ENCODE data around the gene ZNF277. TPM values are rescaled to one million over a fixed set of nuclear protein-coding genes. Genes with fewer than 3 reads are reported as not detected.
"Not testable (repeated sequence)": the region's sequence is repeated elsewhere in the genome, so short reads cannot be mapped to it uniquely, and the experiment has no call there.

The ZNF277 gene
- total and polyA plus RNA-seq, 2 donors (not counting 3 experiments of a cell fraction or from before 2014, with no cell fraction given), result 7.8 to 22.6 TPM

GRCh38 chr7:112308974-112309373 is 102.5 kb downstream of the ZNF277 start:
- Histone ChIP-seq H3K4me3 (replicated peaks in 1 of 3; ENCODE audit: insufficient read depth in 1 of 3, low read depth in 1 of 3, low read length in 3 of 3) (no peak overlapping the region), H3K27me3 (ENCODE audit: control insufficient read depth in 2 of 2, insufficient read depth in 2 of 2, low read length in 2 of 2) (no peaks in the 10 kb centered on the region), H3K9me1 (replicated peaks; ENCODE audit: control insufficient read depth, extremely low read depth, insufficient read depth, low read length) (no peaks in the 10 kb centered on the region), H3K36me3 (ENCODE audit: control insufficient read depth in 2 of 2, extremely low read depth in 1 of 2, insufficient read depth in 2 of 2, low read length in 2 of 2) (no peaks in the 10 kb centered on the region), H3K4me1 (ENCODE audit: control insufficient read depth, extremely low read depth, insufficient read depth, low read length) (no peaks in the 10 kb centered on the region), H2AFZ (ENCODE audit: low read depth, low read length) (no peak overlapping the region), H3K27ac (ENCODE audit: insufficient read depth, low read depth, low read length) (no peak overlapping the region), H3K9ac (replicated peaks; ENCODE audit: extremely low read depth, insufficient read depth, low read length) (no peak overlapping the region), H4K20me1 (replicated peaks; ENCODE audit: control insufficient read depth, extremely low read depth, insufficient read depth, low read length) (no peaks in the 10 kb centered on the region), H3K9me3 (replicated peaks; ENCODE audit: control insufficient read depth, insufficient read depth, low read length) (no peaks in the 10 kb centered on the region), H3K4me2 (ENCODE audit: insufficient read depth, low read length) (no peak overlapping the region), H3K79me2 (ENCODE audit: control insufficient read depth, insufficient read depth, low read length) (no peaks in the 10 kb centered on the region)
- no TSS peak for BruUV-seq (replicated peaks)
- no peak for TF ChIP-seq POLR2A (IDR thresholded peaks at IDR 0.05; ENCODE audit: low read depth, low read length)
- TF ChIP-seq MYC (IDR thresholded peaks at IDR 0.05; ENCODE audit: low read depth, low read length), result no peak
- no peak for TF ChIP-seq CTCF (IDR thresholded peaks at IDR 0.05; ENCODE audit: extremely low read depth in 1 of 2, insufficient read depth in 1 of 2, low read depth in 1 of 2, low read length in 2 of 2)
- TF ChIP-seq POLR2AphosphoS5 (IDR thresholded peaks at IDR 0.05; ENCODE audit: insufficient read depth, low read depth, low read length), result no peak
- no peak for TF ChIP-seq MAX (IDR thresholded peaks at IDR 0.05; ENCODE audit: insufficient read depth, insufficient read length)
- TF ChIP-seq EZH2 (IDR thresholded peaks at IDR 0.05; ENCODE audit: borderline replicate concordance, low read depth, low read length, severe bottlenecking), result no peak
- TF ChIP-seq GATA2 (IDR thresholded peaks at IDR 0.05; ENCODE audit: insufficient read depth, insufficient read length, low read depth, low read length), result no peak
- TF ChIP-seq JUN (IDR thresholded peaks at IDR 0.05; ENCODE audit: borderline replicate concordance, insufficient read depth, insufficient read length, low read depth), result no peak
- no peak for TF ChIP-seq FOS (IDR thresholded peaks at IDR 0.05; ENCODE audit: borderline replicate concordance, insufficient read depth, low read length)
- no peak for DNase-seq (ENCODE audit: low read depth, low spot score)
- FAIRE-seq, result no peak
- ChIA-PET POLR2A (no interaction called here), CTCF (no interaction called here)
- intact Hi-C loops (cut with micrococcal nuclease) (no loop called here), dilution Hi-C loops (cut with MboI; ENCODE audit: extremely low pct_ligation_motif_present, low sequenced_read_pairs) (no loop called here)

- H3K36me3 ChIP-seq (ENCODE audit: control insufficient read depth in 2 of 2, extremely low read depth in 1 of 2, insufficient read depth in 2 of 2, low read length in 2 of 2); H2AFZ ChIP-seq (ENCODE audit: low read depth, low read length); H3K79me2 ChIP-seq (ENCODE audit: control insufficient read depth, insufficient read depth, low read length); H3K9ac ChIP-seq (replicated peaks; ENCODE audit: extremely low read depth, insufficient read depth, low read length); H4K20me1 ChIP-seq (replicated peaks; ENCODE audit: control insufficient read depth, extremely low read depth, insufficient read depth, low read length); FAIRE-seq; H3K9me3 ChIP-seq (replicated peaks; ENCODE audit: control insufficient read depth, insufficient read depth, low read length); H3K4me2 ChIP-seq (ENCODE audit: insufficient read depth, low read length); dilution Hi-C loops (cut with MboI; ENCODE audit: extremely low pct_ligation_motif_present, low sequenced_read_pairs); H3K27ac ChIP-seq (ENCODE audit: insufficient read depth, low read depth, low read length); POLR2A ChIA-PET; H3K9me1 ChIP-seq (replicated peaks; ENCODE audit: control insufficient read depth, extremely low read depth, insufficient read depth, low read length); H3K4me3 ChIP-seq (replicated peaks in 1 of 3; ENCODE audit: insufficient read depth in 1 of 3, low read depth in 1 of 3, low read length in 3 of 3); DNase-seq (ENCODE audit: low read depth, low spot score); intact Hi-C loops (cut with micrococcal nuclease); H3K27me3 ChIP-seq (ENCODE audit: control insufficient read depth in 2 of 2, insufficient read depth in 2 of 2, low read length in 2 of 2); BruUV-seq (replicated peaks); H3K4me1 ChIP-seq (ENCODE audit: control insufficient read depth, extremely low read depth, insufficient read depth, low read length); CTCF ChIA-PET: not testable (repeated sequence)
Measured at GRCh38 chr7:112316803-112317202, 110.3 kb downstream of the ZNF277 start.

Data from endothelial cell of umbilical vein (primary cell).